Mucosa of stomach (tissue), 1 donor: ENCODE results near the gene TEX36.
"Not testable (repeated sequence)": the region's sequence is repeated elsewhere in the genome, so short reads cannot be mapped to it uniquely, and the experiment has no call there.

ENCODE experiments used
- H3K27me3 ChIP-seq: one replicate; pipeline ENCODE4 v1.7.0; 2013; ENCODE audit warnings: mild to moderate bottlenecking, low read length; ENCODE audit not compliant: control insufficient read depth, insufficient read depth
- H3K36me3 ChIP-seq: one replicate; pipeline ENCODE4 v1.7.0; 2013; ENCODE audit warnings: low read length; ENCODE audit not compliant: control insufficient read depth, insufficient read depth
- H3K4me1 ChIP-seq: one replicate; pipeline ENCODE4 v1.7.0; 2013; ENCODE audit warnings: mild to moderate bottlenecking, low read length; ENCODE audit not compliant: control insufficient read depth, insufficient read depth
- H3K4me3 ChIP-seq: one replicate; pipeline ENCODE4 v1.7.0; 2013; ENCODE audit warnings: low read length
- H3K9ac ChIP-seq: one replicate; pipeline ENCODE4 v1.7.0; 2013; ENCODE audit warnings: mild to moderate bottlenecking, low read length, moderate library complexity
- H3K9me3 ChIP-seq: one replicate; pipeline ENCODE4 v1.7.0; 2013; ENCODE audit warnings: mild to moderate bottlenecking, low read length, moderate library complexity; ENCODE audit not compliant: control insufficient read depth
- donor health status: Pancreatic carcinoma.

Gene TEX36

DNA sequence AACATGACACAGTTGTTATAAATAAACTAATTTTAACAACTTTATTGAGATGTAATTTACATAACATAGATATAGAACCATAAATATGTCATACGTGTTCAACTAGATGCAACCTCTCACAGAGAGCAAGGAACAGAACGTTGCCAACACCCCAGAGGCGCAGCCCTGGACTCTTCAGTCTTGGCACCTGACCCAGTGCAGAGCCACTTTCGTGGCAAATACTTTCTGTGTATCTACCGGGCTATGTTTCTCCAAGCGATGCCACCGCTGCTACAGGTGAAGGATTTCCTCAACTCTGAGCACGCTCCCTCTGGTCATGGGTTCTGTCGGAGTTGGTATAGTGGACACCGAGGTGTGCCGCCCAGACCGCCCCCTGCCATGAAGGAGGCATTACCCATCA, 57.4 kb downstream of the TEX36 start:
- peaks cover 5% of the 10 kb centered on the region for H3K27me3 ChIP-seq
- no peak overlapping the region for H3K9ac ChIP-seq
- no peak overlapping the region for H3K4me3 ChIP-seq
- no peaks in the 10 kb centered on the region for H3K4me1 ChIP-seq
- H3K36me3 ChIP-seq, result no peaks in the 10 kb centered on the region
- H3K9me3 ChIP-seq, result no peaks in the 10 kb centered on the region

DNA sequence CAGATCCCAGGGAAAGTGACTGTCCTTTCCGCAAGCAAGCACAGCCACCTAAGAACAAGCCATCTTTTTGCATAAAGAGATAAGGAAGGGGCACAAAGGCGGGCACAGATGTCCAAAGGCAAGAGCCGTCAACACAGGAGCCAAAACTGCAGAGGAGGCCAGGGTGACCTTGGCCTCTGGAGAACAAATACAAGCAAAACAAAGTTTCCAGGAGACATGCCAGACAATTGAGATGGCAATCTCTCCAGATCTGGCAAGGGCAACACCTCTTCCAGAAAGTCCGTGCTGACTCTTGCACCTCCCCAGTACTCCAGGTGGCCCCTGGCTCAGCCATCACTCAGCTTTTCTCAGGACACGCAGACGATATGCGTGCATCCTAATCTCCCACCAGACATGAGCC, 58.2 kb downstream of the TEX36 start:
- Histone ChIP-seq H3K27me3 (peaks cover 5% of the 10 kb centered on the region), H3K4me3 (no peak overlapping the region), H3K9me3 (no peaks in the 10 kb centered on the region), H3K4me1 (no peaks in the 10 kb centered on the region), H3K9ac (no peak overlapping the region), H3K36me3 (no peaks in the 10 kb centered on the region)

DNA sequence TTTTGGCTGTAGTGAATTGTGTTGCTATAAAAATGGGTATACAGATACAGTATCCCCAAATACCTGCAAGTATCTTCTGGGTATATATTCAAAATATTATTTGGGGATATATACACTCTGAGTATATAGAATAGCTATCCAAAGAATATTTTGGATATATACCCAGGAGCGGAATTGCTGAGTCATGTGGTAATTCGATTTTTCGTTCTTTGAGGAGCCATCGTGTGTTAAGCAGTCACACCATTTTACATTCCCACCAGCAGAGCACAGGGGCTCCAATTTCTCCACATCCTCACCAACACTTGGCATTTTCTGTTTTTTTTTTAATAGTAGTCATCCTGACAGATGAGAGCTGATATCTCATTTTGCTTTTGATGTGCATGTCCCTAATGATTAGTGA, 61.9 kb downstream of the TEX36 start:
- no peaks in the 10 kb centered on the region for H3K4me1 ChIP-seq
- no peaks in the 10 kb centered on the region for H3K9me3 ChIP-seq
- H3K36me3 ChIP-seq, result no peaks in the 10 kb centered on the region
- no peak overlapping the region for H3K4me3 ChIP-seq
- H3K9ac ChIP-seq, result no peak overlapping the region
- peaks cover 5% of the 10 kb centered on the region for H3K27me3 ChIP-seq

DNA sequence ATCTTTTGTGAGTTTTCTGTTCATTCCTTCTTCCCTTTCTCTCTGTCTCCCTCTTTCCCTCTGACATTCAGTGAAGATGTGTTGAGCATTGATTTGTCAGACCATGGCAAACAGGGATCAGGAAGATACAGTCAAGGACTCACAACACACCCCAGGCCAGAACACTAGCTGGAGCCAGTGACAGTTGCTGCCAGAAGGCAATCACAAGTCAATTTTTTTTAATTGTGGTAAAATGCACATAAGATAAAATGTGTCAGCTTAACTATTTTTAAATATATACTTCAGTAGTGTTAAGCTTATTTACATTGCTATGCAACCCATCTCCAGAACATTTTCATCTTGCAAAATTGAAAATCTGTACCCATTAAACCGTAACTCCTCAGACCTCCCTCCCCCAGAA, 62.6 kb downstream of the TEX36 start:
- Histone ChIP-seq H3K4me3 (no peak overlapping the region), H3K4me1 (no peaks in the 10 kb centered on the region), H3K36me3 (no peaks in the 10 kb centered on the region), H3K9me3 (no peaks in the 10 kb centered on the region), H3K27me3 (peaks cover 5% of the 10 kb centered on the region), H3K9ac (no peak overlapping the region)

DNA sequence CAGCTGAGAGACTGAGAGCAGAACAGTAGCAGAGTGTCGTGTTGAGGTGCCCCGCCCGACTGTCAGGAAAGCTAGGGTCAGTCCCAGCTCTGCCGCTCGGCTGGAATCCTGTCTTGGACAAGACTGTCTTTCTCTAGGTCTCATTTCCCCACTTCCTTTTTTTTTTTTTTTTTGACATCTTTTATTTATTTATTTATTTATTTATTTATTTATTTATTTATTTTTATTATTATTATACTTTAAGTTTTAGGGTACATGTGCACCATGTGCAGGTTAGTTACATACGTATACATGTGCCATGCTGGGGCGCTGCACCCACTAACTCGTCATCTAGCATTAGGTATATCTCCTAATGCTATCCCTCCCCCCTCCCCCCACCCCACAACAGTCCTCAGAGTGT, 69.9 kb downstream of the TEX36 start:
- not testable (repeated sequence) for H3K9me3 ChIP-seq, H3K4me1 ChIP-seq, H3K4me3 ChIP-seq, H3K27me3 ChIP-seq, H3K36me3 ChIP-seq, H3K9ac ChIP-seq

DNA sequence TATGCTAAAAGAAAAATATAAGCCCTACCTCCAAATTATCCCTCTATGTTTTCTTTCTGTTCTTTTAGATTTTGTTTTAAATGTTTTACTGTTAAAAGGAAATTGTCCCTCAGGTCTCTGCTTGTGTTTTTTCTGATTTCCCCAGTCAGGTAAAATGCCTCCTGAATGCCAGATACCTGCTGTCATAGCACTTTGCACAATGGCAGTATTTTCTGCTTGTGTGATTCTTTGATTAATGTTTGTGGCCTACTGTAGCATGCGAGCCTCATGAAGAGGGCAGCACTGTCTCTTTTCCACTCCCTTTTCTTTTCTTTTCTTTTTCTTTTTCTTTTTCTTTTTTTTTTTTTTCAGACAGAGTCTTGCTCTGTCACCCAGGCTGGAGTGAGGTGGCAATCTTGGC, 71.2 kb downstream of the TEX36 start:
- Histone ChIP-seq H3K4me1 (no peaks in the 10 kb centered on the region), H3K4me3 (no peak overlapping the region), H3K36me3 (no peaks in the 10 kb centered on the region), H3K9ac (no peak overlapping the region), H3K27me3 (no peaks in the 10 kb centered on the region), H3K9me3 (no peaks in the 10 kb centered on the region)

DNA sequence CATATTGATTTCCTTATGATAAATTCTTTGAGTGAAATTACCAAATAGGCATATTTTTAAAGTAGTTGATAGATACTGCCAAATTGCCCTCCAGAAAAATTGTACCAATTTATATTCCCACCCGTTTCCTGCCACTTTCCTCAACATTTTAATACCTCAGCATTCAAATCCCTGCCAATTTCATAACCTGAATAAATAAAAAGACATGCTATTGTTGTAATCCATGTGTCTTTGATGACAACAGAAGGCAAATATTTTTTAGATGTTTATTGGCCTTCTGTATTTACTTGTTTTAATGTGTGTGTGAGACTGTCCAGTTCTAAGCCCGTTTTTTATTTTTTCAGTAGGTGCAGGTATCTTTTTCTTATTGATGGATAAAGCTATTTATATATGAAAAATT, 71.7 kb downstream of the TEX36 start:
- Histone ChIP-seq H3K4me3 (no peak overlapping the region), H3K27me3 (no peaks in the 10 kb centered on the region), H3K36me3 (no peaks in the 10 kb centered on the region), H3K4me1 (no peaks in the 10 kb centered on the region), H3K9ac (no peak overlapping the region), H3K9me3 (no peaks in the 10 kb centered on the region)

DNA sequence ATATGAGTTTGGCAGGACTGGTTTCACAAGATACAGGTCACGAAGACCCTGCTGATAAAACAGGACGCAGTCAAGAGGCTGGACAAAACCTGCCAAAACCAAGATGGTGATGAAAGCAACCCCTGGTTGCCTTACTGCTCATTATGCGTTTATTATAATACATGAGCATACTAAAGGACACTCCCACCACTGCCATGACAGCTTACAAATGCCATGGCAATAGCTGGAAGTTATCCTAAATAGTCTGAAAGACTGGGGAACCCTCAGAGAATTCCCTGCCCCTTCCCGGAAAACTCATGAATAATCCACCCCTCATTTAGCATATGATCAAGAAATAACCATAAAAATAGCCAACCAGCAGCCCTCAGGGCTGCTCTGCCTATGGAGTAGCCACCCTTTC, 73.1 kb downstream of the TEX36 start:
- H3K9me3 ChIP-seq, result no peaks in the 10 kb centered on the region
- no peaks in the 10 kb centered on the region for H3K27me3 ChIP-seq
- no peaks in the 10 kb centered on the region for H3K36me3 ChIP-seq

DNA sequence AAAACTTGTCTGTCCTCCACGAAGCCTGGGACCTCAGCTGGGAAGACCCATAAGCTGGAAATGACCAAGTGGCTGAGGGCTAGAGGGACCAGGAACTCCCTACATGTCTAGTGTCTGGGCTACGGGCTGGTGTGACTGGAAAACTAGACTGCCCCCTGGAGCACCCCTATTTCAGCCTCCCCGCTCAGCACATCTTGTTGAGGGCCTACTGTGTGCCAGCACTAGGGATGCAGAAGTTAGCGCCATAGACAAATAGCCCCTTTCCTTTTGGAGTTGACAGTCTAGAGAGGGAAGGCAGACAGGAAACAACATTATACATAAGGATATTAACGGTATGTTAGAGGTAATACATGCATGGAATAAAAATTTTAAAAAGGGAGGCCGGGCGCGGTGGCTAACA, 74.5 kb downstream of the TEX36 start:
- Histone ChIP-seq H3K36me3 (no peaks in the 10 kb centered on the region), H3K4me3 (no peak overlapping the region), H3K9me3 (no peaks in the 10 kb centered on the region), H3K27me3 (no peaks in the 10 kb centered on the region), H3K9ac (no peak overlapping the region), H3K4me1 (no peaks in the 10 kb centered on the region)

More for the DNA sequence above, 73.1 kb downstream of the TEX36 start:
- H3K4me1 ChIP-seq, result no peaks in the 10 kb centered on the region
- no peak overlapping the region for H3K9ac ChIP-seq
- no peak overlapping the region for H3K4me3 ChIP-seq

DNA sequence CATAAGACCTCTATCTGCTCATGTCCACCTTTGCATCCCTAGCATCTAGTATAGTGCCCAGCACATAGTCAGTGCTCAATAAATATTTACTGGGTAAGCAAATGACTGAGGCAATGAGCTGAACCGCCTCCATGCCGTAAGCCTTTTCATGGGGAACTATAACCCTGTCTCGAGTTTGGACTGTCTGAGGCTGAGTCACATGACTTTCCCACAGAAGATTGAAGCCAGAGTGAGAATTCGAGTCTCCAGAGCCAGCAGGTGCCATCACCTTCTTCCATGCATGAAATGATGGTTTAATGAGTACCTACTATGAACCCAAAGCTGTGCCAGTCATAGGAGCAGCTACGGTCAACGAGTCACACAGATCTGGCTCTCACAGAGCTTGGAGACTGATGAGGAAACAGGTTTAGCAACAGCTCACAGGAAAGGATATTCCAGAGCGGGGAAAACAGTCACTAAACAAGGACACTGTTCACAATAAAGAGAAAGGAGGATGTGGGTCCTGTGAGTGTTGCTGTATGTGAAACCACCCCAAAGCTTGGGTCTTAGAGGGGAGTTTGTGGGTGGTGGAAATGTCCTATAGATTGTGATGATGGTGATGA, 75.2 kb downstream of the TEX36 start:
- Histone ChIP-seq H3K9me3 (no peaks in the 10 kb centered on the region), H3K9ac (no peak overlapping the region), H3K27me3 (no peaks in the 10 kb centered on the region), H3K36me3 (no peaks in the 10 kb centered on the region), H3K4me3 (no peak overlapping the region), H3K4me1 (no peaks in the 10 kb centered on the region)

DNA sequence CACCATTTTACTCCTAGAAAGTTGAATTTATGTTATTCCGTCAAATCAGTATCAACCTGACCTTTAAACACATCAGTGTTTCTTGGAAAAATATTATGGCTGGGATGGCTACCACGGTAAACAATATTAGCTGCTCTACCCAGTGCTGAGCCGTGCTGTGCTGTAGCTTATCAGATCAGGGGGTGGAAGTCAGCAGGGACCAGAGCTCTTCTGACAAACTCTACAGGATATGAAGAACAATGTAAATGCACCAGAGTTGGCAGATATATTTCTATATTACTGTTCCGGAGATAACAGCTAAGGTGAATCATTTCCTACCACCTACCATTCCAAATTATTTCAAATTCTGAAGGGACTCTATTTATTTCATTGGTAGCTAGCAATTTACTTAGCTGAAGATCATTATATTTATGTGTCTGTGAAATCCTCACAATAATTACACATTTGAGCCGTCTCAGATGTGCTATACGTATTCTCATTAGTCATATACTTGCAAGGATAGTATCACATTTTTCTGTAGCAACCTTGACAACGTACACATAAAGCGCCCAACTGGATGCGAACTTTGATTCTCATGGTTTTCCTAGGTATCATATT, 76.5 kb downstream of the TEX36 start:
- Histone ChIP-seq H3K9me3 (no peaks in the 10 kb centered on the region), H3K9ac (no peak overlapping the region), H3K27me3 (no peaks in the 10 kb centered on the region), H3K4me1 (no peaks in the 10 kb centered on the region), H3K36me3 (no peaks in the 10 kb centered on the region), H3K4me3 (no peak overlapping the region)
